ENCODE measurements around the gene TYK2. TPM values are rescaled to one million over a fixed set of nuclear protein-coding genes. Genes with fewer than 3 reads are reported as not detected.
"Not testable (repeated sequence)": the region's sequence is repeated elsewhere in the genome, so short reads cannot be mapped to it uniquely, and the experiment has no call there.

The TYK2 gene
- total RNA-seq, 1 donor = 72.7 TPM

- H4K20me1 ChIP-seq (ENCODE audit: insufficient read depth, low read length) = no peaks in the 10 kb centered on the region
- H2AFZ ChIP-seq (ENCODE audit: low read length) = no peak overlapping the region
- no peak overlapping the region for H3K27ac ChIP-seq (ENCODE audit: low read depth, low read length)
- H3K36me3 ChIP-seq (ENCODE audit: insufficient read depth, low read length) = peaks cover 25% of the 10 kb centered on the region
- no peak for DNase-seq (ENCODE audit: insufficient read length, low spot score, missing footprints)
- no peaks in the 10 kb centered on the region for H3K9me3 ChIP-seq (ENCODE audit: low read depth, low read length)
- H3K4me2 ChIP-seq (ENCODE audit: insufficient read depth, low read length) = no peak overlapping the region
- peaks cover 6% of the 10 kb centered on the region for H3K4me1 ChIP-seq (ENCODE audit: insufficient read depth, low read length)
- TF ChIP-seq, protein P1, sequence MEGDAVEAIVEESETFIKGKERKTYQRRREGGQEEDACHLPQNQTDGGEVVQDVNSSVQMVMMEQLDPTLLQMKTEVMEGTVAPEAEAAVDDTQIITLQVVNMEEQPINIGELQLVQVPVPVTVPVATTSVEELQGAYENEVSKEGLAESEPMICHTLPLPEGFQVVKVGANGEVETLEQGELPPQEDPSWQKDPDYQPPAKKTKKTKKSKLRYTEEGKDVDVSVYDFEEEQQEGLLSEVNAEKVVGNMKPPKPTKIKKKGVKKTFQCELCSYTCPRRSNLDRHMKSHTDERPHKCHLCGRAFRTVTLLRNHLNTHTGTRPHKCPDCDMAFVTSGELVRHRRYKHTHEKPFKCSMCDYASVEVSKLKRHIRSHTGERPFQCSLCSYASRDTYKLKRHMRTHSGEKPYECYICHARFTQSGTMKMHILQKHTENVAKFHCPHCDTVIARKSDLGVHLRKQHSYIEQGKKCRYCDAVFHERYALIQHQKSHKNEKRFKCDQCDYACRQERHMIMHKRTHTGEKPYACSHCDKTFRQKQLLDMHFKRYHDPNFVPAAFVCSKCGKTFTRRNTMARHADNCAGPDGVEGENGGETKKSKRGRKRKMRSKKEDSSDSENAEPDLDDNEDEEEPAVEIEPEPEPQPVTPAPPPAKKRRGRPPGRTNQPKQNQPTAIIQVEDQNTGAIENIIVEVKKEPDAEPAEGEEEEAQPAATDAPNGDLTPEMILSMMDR (IDR thresholded peaks at IDR 0.05; ENCODE audit: extremely low read depth, low read depth, low read length) = no peak
- H3K27me3 ChIP-seq (ENCODE audit: insufficient read depth, low read length) = no peaks in the 10 kb centered on the region
- peaks cover 8% of the 10 kb centered on the region for H3K79me2 ChIP-seq (ENCODE audit: insufficient read depth, low read length)
- no peak overlapping the region for H3K4me3 ChIP-seq (ENCODE audit: insufficient read depth, low read length)
Measured at GRCh38 chr19:10374931-10375330, 5.4 kb downstream of the TYK2 start.

- DNase-seq (ENCODE audit: insufficient read length, low spot score, missing footprints) = no peak
- H3K4me1 ChIP-seq (ENCODE audit: insufficient read depth, low read length) = no peaks in the 10 kb centered on the region
- H2AFZ ChIP-seq (ENCODE audit: low read length) = no peak overlapping the region
- H3K4me2 ChIP-seq (ENCODE audit: insufficient read depth, low read length) = no peak overlapping the region
- H3K27me3 ChIP-seq (ENCODE audit: insufficient read depth, low read length) = no peaks in the 10 kb centered on the region
- H4K20me1 ChIP-seq (ENCODE audit: insufficient read depth, low read length) = no peaks in the 10 kb centered on the region
- H3K4me3 ChIP-seq (ENCODE audit: insufficient read depth, low read length) = no peak overlapping the region
- no peaks in the 10 kb centered on the region for H3K9me3 ChIP-seq (ENCODE audit: low read depth, low read length)
- TF ChIP-seq, protein P1 (IDR thresholded peaks at IDR 0.05; ENCODE audit: extremely low read depth, low read depth, low read length) = no peak
- no peak overlapping the region for H3K27ac ChIP-seq (ENCODE audit: low read depth, low read length)
- H3K36me3 ChIP-seq (ENCODE audit: insufficient read depth, low read length) = peaks cover 29% of the 10 kb centered on the region
- H3K79me2 ChIP-seq (ENCODE audit: insufficient read depth, low read length) = no peaks in the 10 kb centered on the region
Measured at GRCh38 chr19:10372690-10373089, 7.7 kb downstream of the TYK2 start.

DNA sequence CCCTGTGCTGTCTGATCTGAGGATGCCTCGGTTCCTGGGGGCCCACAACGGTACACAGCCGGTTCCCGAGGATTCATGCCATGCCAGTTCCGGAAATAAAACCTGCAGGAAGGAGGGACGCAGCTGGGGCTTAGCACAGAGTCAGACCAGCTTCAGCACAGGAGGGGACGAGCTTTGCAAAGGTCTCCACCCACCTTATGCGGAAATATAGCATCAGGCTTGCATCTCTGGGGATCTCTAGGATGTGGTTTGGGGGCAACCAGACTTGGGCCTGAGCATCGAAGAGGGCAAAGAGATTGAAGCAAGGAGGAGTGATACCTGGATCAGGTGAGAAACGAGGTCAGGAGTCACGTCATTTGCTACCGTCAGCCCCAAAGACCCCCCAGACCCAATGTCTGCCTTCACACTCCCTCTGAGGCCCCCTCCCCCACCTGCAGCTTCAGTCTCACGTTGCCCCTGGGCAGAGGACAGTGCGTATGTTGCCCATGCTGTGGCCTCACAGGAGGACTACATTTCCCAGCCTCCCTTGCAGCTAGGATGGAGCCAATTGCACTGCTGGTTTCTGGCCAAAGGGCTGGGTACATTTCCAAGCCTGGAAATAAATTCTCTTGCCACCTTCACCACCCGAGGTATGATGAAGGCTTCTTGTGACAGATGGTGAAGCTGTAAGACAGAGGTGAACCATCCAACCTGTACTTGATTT is 12.1 kb downstream of the TYK2 start:
- DNase-seq (ENCODE audit: insufficient read length, low spot score, missing footprints) = peak; percentile 66
- TF ChIP-seq, protein P1 (IDR thresholded peaks at IDR 0.05; ENCODE audit: extremely low read depth, low read depth, low read length) = no peak
- H3K27me3 ChIP-seq (ENCODE audit: insufficient read depth, low read length) = no peaks in the 10 kb centered on the region

DNA sequence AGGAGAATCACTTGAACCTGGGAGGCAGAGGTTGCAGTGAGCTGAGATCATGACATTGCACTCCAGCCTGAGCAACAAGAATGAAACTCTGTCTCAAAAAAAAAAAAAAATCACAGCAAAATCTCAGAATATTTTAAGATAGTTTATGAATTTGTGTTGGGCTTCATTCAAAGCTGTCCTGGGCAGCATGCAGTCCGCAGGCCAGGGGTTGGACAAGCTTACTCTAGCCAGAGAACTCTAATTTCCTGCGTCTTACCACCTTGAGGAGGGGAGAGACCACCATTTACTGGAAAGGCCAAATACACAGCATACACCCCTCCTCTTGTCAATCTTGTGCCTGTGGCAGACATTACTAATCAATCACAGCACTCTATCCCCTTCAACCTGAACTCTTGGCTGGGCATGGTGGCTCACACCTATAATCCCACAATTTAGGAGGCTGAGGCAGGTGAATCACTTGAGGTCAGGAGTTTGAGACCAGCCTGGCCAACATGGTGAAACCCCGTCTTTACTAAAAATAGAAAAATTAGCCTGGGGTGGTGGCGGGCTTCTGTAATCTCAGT is 13.3 kb downstream of the TYK2 start:
- not testable (repeated sequence) for H3K27me3 ChIP-seq (ENCODE audit: insufficient read depth, low read length); H2AFZ ChIP-seq (ENCODE audit: low read length); H3K79me2 ChIP-seq (ENCODE audit: insufficient read depth, low read length); H3K4me1 ChIP-seq (ENCODE audit: insufficient read depth, low read length); H3K27ac ChIP-seq (ENCODE audit: low read depth, low read length); H3K9me3 ChIP-seq (ENCODE audit: low read depth, low read length); H4K20me1 ChIP-seq (ENCODE audit: insufficient read depth, low read length); H3K4me3 ChIP-seq (ENCODE audit: insufficient read depth, low read length); H3K4me2 ChIP-seq (ENCODE audit: insufficient read depth, low read length)
- peak; percentile 66 for DNase-seq (ENCODE audit: insufficient read length, low spot score, missing footprints)
- peaks cover 28% of the 10 kb centered on the region for H3K36me3 ChIP-seq (ENCODE audit: insufficient read depth, low read length)

More for the DNA sequence above, 12.1 kb downstream of the TYK2 start:
- Histone ChIP-seq H3K27ac (ENCODE audit: low read depth, low read length) (no peak overlapping the region), H3K4me2 (ENCODE audit: insufficient read depth, low read length) (no peak overlapping the region), H3K4me3 (ENCODE audit: insufficient read depth, low read length) (no peak overlapping the region), H4K20me1 (ENCODE audit: insufficient read depth, low read length) (peaks cover 6% of the 10 kb centered on the region), H3K9me3 (ENCODE audit: low read depth, low read length) (no peaks in the 10 kb centered on the region), H3K79me2 (ENCODE audit: insufficient read depth, low read length) (no peaks in the 10 kb centered on the region), H2AFZ (ENCODE audit: low read length) (no peak overlapping the region), H3K4me1 (ENCODE audit: insufficient read depth, low read length) (no peaks in the 10 kb centered on the region), H3K36me3 (ENCODE audit: insufficient read depth, low read length) (peaks cover 28% of the 10 kb centered on the region)
